Heart left ventricle (tissue), 16 donors: ENCODE data around the gene MYBPC2. TPM values are rescaled to one million over a fixed set of nuclear protein-coding genes. Genes with fewer than 3 reads are reported as not detected.
A peak's percentile ranks its signal among the peaks of the same experiment; 100 is the strongest.

Source experiments
- ATAC-seq, 4 donors: fragments of 200-7000 bp; cut with Tn5 transposase; one replicate each; pipeline ENCODE4 v1.9.1; 2020 to 2022; ENCODE audit warnings: moderate library complexity in 4 of 4, mild to moderate bottlenecking in 3 of 4, moderate number of reproducible peaks in 1 of 4
- DNase-seq, 5 donors: peaks; one replicate each; pipeline ENCODE4 v3.0.0-alpha.2; 2020
- H3K27ac ChIP-seq, 12 donors: fragments of 200-600 bp; sonication (generic) in 4 of 12; one replicate each; pipeline versions ENCODE4 v1.5.0 to v1.8.0; 2016 to 2022; ENCODE audit warnings: mild to moderate bottlenecking in 2 of 12
- H3K27me3 ChIP-seq, 9 donors: fragments of 200-600 bp; sonication (generic) in 2 of 9; one replicate each; pipeline versions ENCODE4 v1.5.1 to v1.8.0; 2016 to 2022; ENCODE audit warnings: mild to moderate bottlenecking in 3 of 9
- H3K36me3 ChIP-seq, 9 donors: fragments of 200-600 bp; sonication (generic) in 2 of 9; one replicate each; pipeline versions ENCODE4 v1.5.0 to v1.8.0; 2018 to 2022; ENCODE audit warnings: mild to moderate bottlenecking in 2 of 9
- H3K4me1 ChIP-seq, 12 donors: fragments of 200-600 bp; sonication (generic) in 4 of 12; one replicate each; pipeline versions ENCODE4 v1.5.0 to v1.8.0; 2016 to 2022; ENCODE audit warnings: mild to moderate bottlenecking in 3 of 12
- H3K4me3 ChIP-seq, 12 donors: fragments of 200-600 bp; sonication (generic) in 4 of 12; one replicate each; pipeline versions ENCODE4 v1.5.0 to v1.8.0; 2017 to 2022; ENCODE audit warnings: mild to moderate bottlenecking in 9 of 12, moderate library complexity in 4 of 12
- H3K9me3 ChIP-seq, 12 donors: fragments of 200-600 bp; sonication (generic) in 4 of 12; one replicate each; pipeline versions ENCODE4 v1.5.0 to v1.8.0; 2016 to 2022; ENCODE audit warnings: mild to moderate bottlenecking in 1 of 12
- POLR2A ChIP-seq, 2 donors: fragments of 450-650 bp; IDR thresholded peaks; one replicate each; pipeline ENCODE4 v1.6.1; 2017; ENCODE audit warnings: antibody characterized with exemption in 2 of 2, mild to moderate bottlenecking in 2 of 2, moderate library complexity in 2 of 2
- WGBS, 4 donors: extraction: QIAGEN DNeasy Blood & Tissue Kit in 2 of 4; methylation state at CpG; one replicate each; pipeline versions ENCODE4 v1.1.5 to v1.1.7; 2013 to 2018; 5-methylcytosine and 5-hydroxymethylcytosine counted together
- intact Hi-C, 10 donors: fragments of 100-400 bp; cut with DNase I; formaldehyde crosslinking; loops; one replicate each; pipeline versions ENCODE4 v1.11.1 to v1.14.2; 2022
- polyA plus RNA-seq, 2 donors: library from polyadenylated mRNA; stranded (reverse); fragments of 200-250 nt; gene quantifications; one replicate each; pipeline ENCODE4 v1.2.3, GENCODE V29; 2013
- total RNA-seq, 9 donors: library from RNA; depleted of rRNA in 2 of 9; stranded (reverse); fragments of >200 nt in 2 of 9; fragmentation: NEBNext Ultra II Directional in 3 of 9; extraction: Animal tissue kit (Norgen Biotek cat#: 25700) in 3 of 9; gene quantifications; one replicate each; pipeline versions ENCODE4 v1.1.0 to v1.2.4, GENCODE V29; 2016 to 2023
- TF ChIP-seq, protein P1 (sequence below), 12 donors: fragments of 200-600 bp; sonication (generic) in 4 of 12; IDR thresholded peaks; one replicate each; pipeline versions ENCODE4 v1.5.0 to v1.8.0; 2018 to 2022; ENCODE audit warnings: antibody characterized with exemption in 12 of 12, mild to moderate bottlenecking in 5 of 12
- donor health status: ischemic (EF 13 %, LVEDD 7.1; RV severe dilation, severe dysfunction).
- donor health status: healthy with polysubstance abuse.
- donor health status: DM: no; HTN: yes; CAD: no.
- donor health status: DM: no; HTN: no; CAD: no.
- donor health status: ischemic (EF 25% LVEDD 6.9; RV normal size, moderate dysfunction).
- donor health status: ischemic (EF 25% LVEDD 5.7; RV mildly dilated, moderate dysfunction).
- donor health status: healthy.
- donor health status: DM: yes; HTN: yes; CAD: no.
- donor health status: ischemic (EF 35%, LVEDD 5.7; RV mildly dilated, moderate dysfunction).
- donor health status: nonischemic (EF 11% LVEDD 7.7; RV severe dilation, severe dysfunction).
- donor health status: DM: yes; HTN: yes; CAD: no.
- donor health status: PGD.
- donor health status: ischemic (EF 29% LVEDD 5.4; RV normal size, mild dysfunction).
- donor health status: nonischemic (EF 23%, LVEDD 6.1; RV moderate dilation, normal function).

The MYBPC2 gene
- total and polyA plus RNA-seq, 11 donors, result 0.09 to 0.35 (median 0.28) TPM; not detected in 8

GRCh38 chr19:50478901-50479715, 46.4 kb downstream of the MYBPC2 start:
- Histone ChIP-seq H3K4me3 (no peak overlapping the region), H3K27ac (no peak overlapping the region), H3K4me1 (peaks cover 7 to 30% (median 14%) of the 10 kb centered on the region in 12 donors), H3K27me3 (no peaks in the 10 kb centered on the region), H3K36me3 (peaks cover 0 to 55% (median 43%) of the 10 kb centered on the region in 9 donors), H3K9me3 (no peaks in the 10 kb centered on the region)
- intact Hi-C loops, result loop anchor here in 2 of 10 donors (5.0 kb wide), 1 partner anchor 112 kb away; the partner anchor contains the start of gene NAPSA (in 2 of the 2)
- ATAC-seq (no peak), DNase-seq (peak in 1 of 5 donors; percentile 50)
- WGBS, 4 donors, result 77 to 82% (median 79%) methylated on average over 17 to 19 of the region's 19 CpGs
- no peak for TF ChIP-seq POLR2A (IDR thresholded peaks at IDR 0.05)
- TF ChIP-seq, protein P1, sequence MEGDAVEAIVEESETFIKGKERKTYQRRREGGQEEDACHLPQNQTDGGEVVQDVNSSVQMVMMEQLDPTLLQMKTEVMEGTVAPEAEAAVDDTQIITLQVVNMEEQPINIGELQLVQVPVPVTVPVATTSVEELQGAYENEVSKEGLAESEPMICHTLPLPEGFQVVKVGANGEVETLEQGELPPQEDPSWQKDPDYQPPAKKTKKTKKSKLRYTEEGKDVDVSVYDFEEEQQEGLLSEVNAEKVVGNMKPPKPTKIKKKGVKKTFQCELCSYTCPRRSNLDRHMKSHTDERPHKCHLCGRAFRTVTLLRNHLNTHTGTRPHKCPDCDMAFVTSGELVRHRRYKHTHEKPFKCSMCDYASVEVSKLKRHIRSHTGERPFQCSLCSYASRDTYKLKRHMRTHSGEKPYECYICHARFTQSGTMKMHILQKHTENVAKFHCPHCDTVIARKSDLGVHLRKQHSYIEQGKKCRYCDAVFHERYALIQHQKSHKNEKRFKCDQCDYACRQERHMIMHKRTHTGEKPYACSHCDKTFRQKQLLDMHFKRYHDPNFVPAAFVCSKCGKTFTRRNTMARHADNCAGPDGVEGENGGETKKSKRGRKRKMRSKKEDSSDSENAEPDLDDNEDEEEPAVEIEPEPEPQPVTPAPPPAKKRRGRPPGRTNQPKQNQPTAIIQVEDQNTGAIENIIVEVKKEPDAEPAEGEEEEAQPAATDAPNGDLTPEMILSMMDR (IDR thresholded peaks at IDR 0.05), result peak; percentile 15 to 63 (median 44)

- Histone ChIP-seq H3K4me3 (no peak overlapping the region), H3K36me3 (peaks cover 0 to 58% (median 44%) of the 10 kb centered on the region in 9 donors), H3K9me3 (no peaks in the 10 kb centered on the region), H3K27ac (no peak overlapping the region), H3K4me1 (peaks cover 7 to 30% (median 14%) of the 10 kb centered on the region in 12 donors), H3K27me3 (no peaks in the 10 kb centered on the region)
- 91 to 95% (median 95%) methylated on average over 13 to 16 of the region's 16 CpGs for WGBS, 4 donors
- DNase-seq, result peak in 1 of 5 donors; percentile 43
- ATAC-seq, result no peak
- TF ChIP-seq POLR2A (IDR thresholded peaks at IDR 0.05), result no peak
- TF ChIP-seq, protein P1 (IDR thresholded peaks at IDR 0.05), result no peak
- intact Hi-C loops, result loop anchor here in 2 of 10 donors (5.0 kb wide), 1 partner anchor 113 kb away; the partner anchor contains the start of gene NAPSA (in 2 of the 2)
Observed at GRCh38 chr19:50479761-50480251, 47.1 kb downstream of the MYBPC2 start.

DNA sequence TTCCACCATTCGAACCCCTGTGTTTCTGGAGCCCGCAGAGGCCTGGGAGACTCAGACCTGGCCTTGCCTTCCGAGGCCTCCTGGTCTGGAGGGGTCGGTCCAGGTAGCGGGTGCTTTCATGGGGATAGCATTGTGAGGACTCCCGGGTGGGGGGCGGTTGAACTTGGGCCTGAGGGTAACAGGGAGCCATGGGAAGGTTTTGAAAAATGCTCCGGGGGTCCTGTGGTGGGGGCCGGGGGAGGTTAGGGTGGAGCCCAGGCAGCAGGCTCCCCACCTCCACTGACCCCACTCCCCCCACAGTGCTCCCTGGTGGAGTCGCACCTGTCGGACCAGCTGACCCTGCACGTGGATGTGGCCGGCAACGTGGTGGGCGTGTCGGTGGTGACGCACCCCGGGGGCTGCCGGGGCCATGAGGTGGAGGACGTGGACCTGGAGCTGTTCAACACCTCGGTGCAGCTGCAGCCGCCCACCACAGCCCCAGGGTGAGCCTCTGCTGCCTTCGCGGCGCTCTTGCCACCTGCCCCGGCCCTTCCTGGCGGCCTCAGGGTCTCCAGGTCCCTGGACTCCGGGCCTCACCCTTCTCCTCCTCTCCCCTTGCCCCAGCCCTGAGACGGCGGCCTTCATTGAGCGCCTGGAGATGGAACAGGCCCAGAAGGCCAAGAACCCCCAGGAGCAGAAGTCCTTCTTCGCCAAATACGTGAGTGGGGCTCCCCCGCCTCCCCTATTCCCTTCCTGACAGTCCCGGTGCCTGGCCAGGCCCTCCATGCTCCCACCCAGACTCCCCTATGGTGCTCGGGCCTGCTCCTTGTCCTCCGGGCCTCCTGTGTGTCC, 47.8 kb downstream of the MYBPC2 start:
- 90 to 96% (median 92%) methylated on average over 35 to 37 of the region's 37 CpGs for WGBS, 4 donors
- H3K4me3 ChIP-seq, result no peak overlapping the region
- H3K9me3 ChIP-seq, result no peaks in the 10 kb centered on the region
- no peaks in the 10 kb centered on the region for H3K27me3 ChIP-seq
- peaks cover 7 to 30% (median 14%) of the 10 kb centered on the region in 12 donors for H3K4me1 ChIP-seq
- no peak overlapping the region for H3K27ac ChIP-seq
- intact Hi-C loops, result no loop called here
- DNase-seq (peak in 1 of 5 donors; percentile 46), ATAC-seq (no peak)
- peaks cover 0 to 59% (median 44%) of the 10 kb centered on the region in 9 donors for H3K36me3 ChIP-seq
- TF ChIP-seq POLR2A (IDR thresholded peaks at IDR 0.05), result no peak
- TF ChIP-seq, protein P1 (IDR thresholded peaks at IDR 0.05), result no peak
